T-helper 2 cell treated with Interferon-gamma antibody and Interleukin-4, amounts not matched to agents 5 μg/mL and 100 μg/mL, for 36 hours (primary cell): ENCODE data around the gene INO80D.
"Not testable (repeated sequence)": the region's sequence is repeated elsewhere in the genome, so short reads cannot be mapped to it uniquely, and the experiment has no call there.

Experiments
- DNase-seq: peaks from one replicate; pipeline ENCODE4 v3.0.0; 2021; ENCODE audit warnings: low spot score
- H3K27ac Mint-ChIP-seq: one replicate; pipeline ENCODE4 v1.8.0; 2021; ENCODE audit warnings: mild to moderate bottlenecking, mixed read lengths
- H3K27me3 Mint-ChIP-seq: one replicate; pipeline ENCODE4 v1.8.0; 2021; ENCODE audit warnings: low read depth, mixed read lengths
- H3K36me3 Mint-ChIP-seq: one replicate; pipeline ENCODE4 v1.8.0; 2021; ENCODE audit warnings: low read depth, mixed read lengths
- H3K4me1 Mint-ChIP-seq: one replicate; pipeline ENCODE4 v1.8.0; 2021; ENCODE audit warnings: low read depth, mixed read lengths
- H3K4me3 Mint-ChIP-seq: one replicate; pipeline ENCODE4 v1.8.0; 2022; ENCODE audit warnings: mild to moderate bottlenecking, moderate library complexity, mixed read lengths
- H3K9me3 Mint-ChIP-seq: one replicate; pipeline ENCODE4 v1.8.0; 2021; ENCODE audit warnings: mixed read lengths

INO80D gene

DNA sequence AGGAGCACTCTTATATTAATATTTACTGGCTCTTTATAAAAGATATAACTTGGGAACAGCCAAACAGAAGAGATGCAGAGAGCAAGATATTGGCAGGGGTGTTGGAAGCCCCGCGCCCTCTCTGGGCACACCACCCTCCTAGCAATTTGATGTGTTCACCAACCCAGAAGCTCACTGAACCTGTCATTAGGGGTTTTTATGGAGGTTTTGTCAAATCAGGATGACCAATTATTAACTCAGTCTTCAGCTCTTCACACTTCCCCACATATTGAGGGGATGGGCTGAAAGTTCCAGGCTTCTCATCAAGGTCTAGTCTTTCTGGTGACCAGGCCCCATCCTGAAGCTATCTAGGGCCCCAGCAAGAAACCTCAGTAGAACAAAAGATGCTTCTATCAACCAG lies 10.9 kb upstream of the INO80D start:
- Mint-ChIP-seq H3K36me3 (no peaks in the 10 kb centered on the region), H3K4me1 (peaks cover 2% of the 10 kb centered on the region), H3K9me3 (no peaks in the 10 kb centered on the region), H3K27ac (no peak overlapping the region), H3K27me3 (no peaks in the 10 kb centered on the region), H3K4me3 (no peak overlapping the region)
- no peak for DNase-seq

DNA sequence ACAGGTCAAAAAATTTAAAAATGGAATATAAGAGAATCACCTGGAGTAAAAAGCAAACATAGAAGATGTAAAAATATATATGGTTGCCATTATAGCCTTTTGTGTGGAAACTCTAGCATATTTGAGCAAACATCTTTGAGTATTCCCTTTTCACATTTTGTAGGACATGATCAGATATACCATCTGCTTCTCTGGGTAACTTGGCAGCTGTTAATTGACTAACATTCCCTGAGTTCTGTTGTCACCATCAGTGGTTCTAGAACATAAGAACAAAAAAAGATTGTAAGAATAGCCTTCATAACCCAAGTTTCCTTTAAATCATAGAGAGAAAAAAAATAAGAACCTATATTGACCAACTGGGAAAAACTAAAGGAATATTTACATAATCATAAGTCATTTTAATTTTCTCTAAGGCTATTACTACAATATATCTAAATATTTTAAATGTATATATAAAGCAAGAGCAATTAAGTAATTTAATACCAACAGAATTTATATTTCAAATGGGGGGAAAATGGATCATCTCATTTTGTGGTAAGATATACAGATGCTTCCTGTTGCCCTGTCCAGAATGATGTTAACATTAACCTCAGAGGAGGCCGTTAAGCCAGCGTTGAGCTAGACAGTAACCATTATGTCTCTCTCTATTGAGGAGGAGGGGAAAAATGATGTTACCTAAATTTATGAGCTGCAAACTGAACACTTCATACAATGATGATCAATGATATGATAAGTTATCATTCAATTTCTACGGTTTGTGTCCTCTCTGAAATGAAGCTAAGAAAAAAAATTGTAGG lies 9.8 kb upstream of the INO80D start:
- no peaks in the 10 kb centered on the region for H3K9me3 Mint-ChIP-seq
- no peaks in the 10 kb centered on the region for H3K27me3 Mint-ChIP-seq
- no peak overlapping the region for H3K27ac Mint-ChIP-seq
- H3K36me3 Mint-ChIP-seq: no peaks in the 10 kb centered on the region
- H3K4me3 Mint-ChIP-seq: no peak overlapping the region
- H3K4me1 Mint-ChIP-seq: peaks cover 2% of the 10 kb centered on the region
- no peak for DNase-seq

DNA sequence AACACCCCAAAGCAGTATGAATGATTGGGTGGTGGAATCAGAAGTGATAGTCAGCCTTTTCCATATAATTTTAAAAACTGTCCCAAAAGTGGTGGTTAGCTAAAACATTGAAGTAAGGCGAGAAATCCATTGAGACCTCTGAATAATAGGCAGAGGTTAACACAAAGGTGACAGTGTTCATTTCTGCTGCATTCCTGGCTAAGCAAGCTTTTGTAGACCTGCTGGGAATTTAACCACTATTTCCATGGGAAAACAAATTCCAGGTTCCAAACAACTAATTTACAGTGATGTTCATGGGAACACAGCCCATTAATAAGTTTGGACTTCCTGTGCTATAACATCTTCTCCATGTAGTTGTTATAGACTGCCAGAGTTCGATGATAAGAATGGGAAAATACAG lies 6.3 kb upstream of the INO80D start:
- H3K4me1 Mint-ChIP-seq: peaks cover 7% of the 10 kb centered on the region
- H3K4me3 Mint-ChIP-seq: no peak overlapping the region
- H3K36me3 Mint-ChIP-seq: peaks cover 7% of the 10 kb centered on the region
- H3K27me3 Mint-ChIP-seq: no peaks in the 10 kb centered on the region
- no peak overlapping the region for H3K27ac Mint-ChIP-seq
- H3K9me3 Mint-ChIP-seq: no peaks in the 10 kb centered on the region
- no peak for DNase-seq

DNA sequence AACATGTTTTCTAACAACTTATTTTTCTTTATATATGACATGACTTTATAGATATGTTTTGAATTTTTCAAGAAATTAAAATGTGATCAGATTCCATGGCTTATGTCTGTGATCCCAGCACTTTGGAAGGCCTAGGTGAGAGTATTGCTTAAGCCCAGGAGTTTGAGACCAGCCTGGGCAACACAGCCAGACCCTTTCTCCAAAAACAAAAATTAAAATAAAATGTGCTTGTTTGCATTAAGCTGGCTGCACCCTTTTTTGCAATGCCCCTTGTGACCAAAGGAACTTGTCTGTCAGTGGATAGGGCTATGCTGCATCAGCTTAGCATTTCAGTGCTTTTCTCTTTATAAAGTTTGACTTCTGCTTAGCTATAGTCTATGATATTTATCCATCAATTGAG lies 2.3 kb upstream of the INO80D start:
- DNase-seq: no peak
- Mint-ChIP-seq H3K27me3 (no peaks in the 10 kb centered on the region), H3K9me3 (no peaks in the 10 kb centered on the region), H3K36me3 (peaks cover 16% of the 10 kb centered on the region), H3K4me3 (peak overlapping the region; percentile 34), H3K27ac (no peak overlapping the region), H3K4me1 (peaks cover 21% of the 10 kb centered on the region)

DNA sequence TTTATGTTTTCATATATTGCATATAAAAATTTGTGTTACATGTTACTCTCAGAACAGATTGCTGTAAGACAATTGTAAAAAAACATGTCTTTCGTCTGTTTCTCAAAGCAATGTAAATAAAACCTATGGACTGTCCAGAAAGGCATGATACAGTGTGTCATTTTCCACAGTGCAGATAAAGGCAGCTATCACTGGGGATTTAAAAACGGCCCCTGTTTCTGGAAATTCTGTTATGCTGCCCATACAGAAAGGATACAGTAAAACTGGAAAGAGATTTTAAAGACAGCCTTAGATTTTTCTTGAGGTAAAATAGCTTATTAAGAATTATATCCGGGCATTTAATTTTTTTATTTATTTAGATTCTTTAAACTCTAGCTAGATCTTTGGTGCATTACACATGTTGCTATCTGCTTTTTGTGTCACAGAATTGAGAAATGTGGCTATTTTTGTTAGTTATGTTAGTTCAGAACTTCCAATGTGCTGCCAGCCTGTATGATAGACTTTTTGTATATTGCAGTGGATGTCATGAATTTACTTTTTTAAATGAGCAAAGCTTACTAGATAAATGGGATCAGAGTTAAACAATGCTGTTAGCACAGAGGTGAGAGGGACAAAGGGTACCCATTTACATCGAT lies 859 bp upstream of the INO80D start:
- Mint-ChIP-seq H3K27me3 (no peaks in the 10 kb centered on the region), H3K27ac (peak overlapping the region; percentile 85), H3K4me1 (peaks cover 23% of the 10 kb centered on the region), H3K36me3 (peaks cover 16% of the 10 kb centered on the region), H3K9me3 (no peaks in the 10 kb centered on the region), H3K4me3 (peak overlapping the region; percentile 99)
- DNase-seq: no peak

DNA sequence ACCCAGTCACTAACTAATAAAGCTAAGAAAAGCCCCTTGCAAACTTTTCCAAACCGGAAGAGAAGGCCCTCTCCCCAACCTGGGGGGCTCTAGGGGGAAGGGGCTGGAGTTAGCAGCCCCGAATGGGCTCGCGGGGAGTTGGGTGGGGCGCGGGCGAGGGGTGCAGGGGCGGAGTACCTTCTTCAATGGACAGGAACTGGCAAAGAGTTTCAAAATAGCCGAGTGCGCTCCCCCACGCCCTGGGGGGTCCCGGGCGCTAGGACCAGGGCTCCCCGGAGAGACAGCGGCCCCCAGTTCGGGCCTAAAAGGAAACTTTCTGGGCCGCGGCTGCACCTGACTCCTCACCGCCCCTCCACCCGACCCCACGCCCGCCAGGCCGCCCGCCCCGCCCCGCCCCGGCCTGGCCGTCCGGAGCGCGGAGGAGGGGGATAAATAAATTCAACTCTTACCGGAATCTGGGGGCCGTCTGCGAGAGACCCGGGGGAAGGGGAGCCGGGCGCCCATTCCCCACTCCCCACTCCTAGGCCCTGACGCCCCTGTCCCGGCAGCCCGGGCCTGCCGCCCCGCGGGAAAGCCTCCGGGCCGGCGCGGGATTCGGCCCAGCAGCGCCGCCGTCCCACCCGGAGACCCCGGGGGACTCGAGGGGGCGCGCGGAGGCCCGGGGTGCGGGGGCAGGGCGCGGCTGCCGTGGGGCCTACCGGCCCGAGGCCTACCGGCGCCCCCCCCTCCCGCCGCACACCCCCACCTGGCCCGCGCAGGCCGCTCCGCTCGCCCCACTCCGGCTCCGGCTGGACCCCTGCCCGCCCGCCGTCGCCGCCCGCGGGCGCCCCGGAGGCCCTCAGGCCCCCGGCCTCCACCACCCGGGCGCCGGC lies 868 bp downstream of the INO80D start:
- Mint-ChIP-seq H3K4me3 (peak overlapping the region; percentile 97), H3K4me1 (peaks cover 23% of the 10 kb centered on the region)
- peak; percentile 44 for DNase-seq

DNA sequence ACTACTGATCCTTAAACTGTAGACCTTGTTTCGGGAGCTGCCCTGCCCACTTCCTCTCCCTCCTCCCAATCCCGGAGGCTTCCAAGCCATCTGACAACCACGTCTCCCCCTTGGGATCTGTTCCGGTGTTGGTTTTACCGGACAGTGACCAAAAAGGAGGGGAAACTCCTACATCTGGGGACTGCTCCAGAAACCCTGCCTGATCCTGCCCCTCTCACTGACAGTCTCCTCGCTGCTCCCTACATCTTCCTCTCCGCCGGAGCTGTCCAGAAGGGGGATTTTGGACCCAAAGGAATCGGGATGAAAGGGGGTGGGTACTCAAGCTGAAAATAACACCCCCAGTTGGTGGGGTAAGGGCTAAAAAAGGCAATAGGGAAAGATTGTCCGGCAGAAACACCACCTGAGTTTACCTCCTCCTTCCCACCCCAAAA lies 1.5 kb downstream of the INO80D start:
- no peaks in the 10 kb centered on the region for H3K27me3 Mint-ChIP-seq
- H3K4me1 Mint-ChIP-seq: peaks cover 24% of the 10 kb centered on the region
- DNase-seq: peak; percentile 18
- peak overlapping the region; percentile 91 for H3K27ac Mint-ChIP-seq
- peak overlapping the region; percentile 97 for H3K4me3 Mint-ChIP-seq
- peaks cover 15% of the 10 kb centered on the region for H3K36me3 Mint-ChIP-seq
- H3K9me3 Mint-ChIP-seq: no peaks in the 10 kb centered on the region

More for the DNA sequence above, 868 bp downstream of the INO80D start:
- no peaks in the 10 kb centered on the region for H3K9me3 Mint-ChIP-seq
- H3K27ac Mint-ChIP-seq: peak overlapping the region; percentile 99
- H3K27me3 Mint-ChIP-seq: no peaks in the 10 kb centered on the region
- peaks cover 18% of the 10 kb centered on the region for H3K36me3 Mint-ChIP-seq

DNA sequence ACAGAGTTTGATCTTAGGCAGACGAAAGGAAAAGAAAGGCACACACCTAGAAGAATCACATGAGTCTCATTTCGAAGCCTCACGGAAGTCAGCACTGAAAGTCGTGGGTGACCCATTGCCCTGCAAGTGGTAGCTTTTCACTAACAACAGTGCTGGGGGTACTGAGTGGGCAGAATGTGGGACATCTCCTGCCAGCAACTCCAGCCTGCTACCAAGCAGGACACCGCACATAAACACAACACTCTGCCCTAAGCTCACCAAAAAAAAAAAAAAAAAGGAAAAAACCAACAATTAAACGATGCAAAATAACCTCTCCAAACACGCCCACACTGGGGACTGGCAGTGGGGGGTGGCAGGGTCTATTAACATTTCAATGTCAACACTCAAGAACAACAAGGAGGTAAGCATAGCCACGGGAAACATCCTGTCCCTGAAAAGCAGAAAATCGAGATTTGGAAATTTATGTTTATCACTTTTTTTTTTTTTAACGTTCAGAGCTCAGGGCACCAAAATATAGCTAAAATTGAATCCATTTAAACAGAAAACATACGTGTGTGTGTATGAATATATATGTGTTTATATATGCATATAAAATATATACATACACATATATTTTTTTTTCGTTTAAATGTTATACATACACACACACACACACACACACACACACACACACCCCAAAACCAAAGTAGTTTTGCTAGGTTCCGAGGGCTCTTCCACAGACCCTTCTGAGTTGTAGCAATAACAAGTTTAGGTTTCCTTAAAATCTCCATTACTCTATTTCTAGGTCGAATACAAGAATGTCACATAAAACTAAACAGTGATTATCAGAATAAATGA lies 2.2 kb downstream of the INO80D start:
- peaks cover 23% of the 10 kb centered on the region for H3K4me1 Mint-ChIP-seq
- H3K36me3 Mint-ChIP-seq: peaks cover 12% of the 10 kb centered on the region
- H3K27ac Mint-ChIP-seq: peak overlapping the region; percentile 91

DNA sequence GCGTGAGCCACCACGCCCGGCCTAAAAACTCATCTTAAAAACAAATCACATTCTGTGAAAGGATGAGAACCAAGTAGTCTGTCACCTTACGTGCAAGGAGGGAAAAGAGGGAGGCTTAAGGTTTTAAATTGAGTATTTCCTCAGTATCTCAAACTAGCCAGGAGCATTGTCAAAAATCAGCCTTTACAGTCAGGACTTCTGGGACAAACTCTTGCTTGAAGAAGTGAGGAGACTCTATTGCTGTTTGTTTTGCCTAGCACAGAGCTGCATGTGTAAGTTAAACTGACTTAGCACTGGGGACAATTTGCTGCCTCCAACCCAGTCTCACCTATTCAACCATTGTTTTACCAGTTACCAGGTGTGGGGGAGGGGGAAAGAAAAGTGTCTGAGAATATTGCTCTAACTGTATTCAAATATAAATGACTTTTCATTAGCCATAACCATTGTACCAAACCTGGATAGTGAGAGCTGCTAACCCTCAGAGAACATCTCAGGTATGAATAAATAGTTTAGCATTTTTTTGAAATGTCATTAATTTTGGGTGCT lies 3.6 kb downstream of the INO80D start:
- Mint-ChIP-seq H3K9me3 (no peaks in the 10 kb centered on the region), H3K36me3 (peaks cover 12% of the 10 kb centered on the region), H3K4me1 (peaks cover 25% of the 10 kb centered on the region), H3K27me3 (no peaks in the 10 kb centered on the region), H3K4me3 (no peak overlapping the region), H3K27ac (no peak overlapping the region)
- no peak for DNase-seq

More for the DNA sequence above, 2.2 kb downstream of the INO80D start:
- H3K9me3 Mint-ChIP-seq: no peaks in the 10 kb centered on the region
- peak overlapping the region; percentile 97 for H3K4me3 Mint-ChIP-seq
- H3K27me3 Mint-ChIP-seq: no peaks in the 10 kb centered on the region
- peak; percentile 31 for DNase-seq

DNA sequence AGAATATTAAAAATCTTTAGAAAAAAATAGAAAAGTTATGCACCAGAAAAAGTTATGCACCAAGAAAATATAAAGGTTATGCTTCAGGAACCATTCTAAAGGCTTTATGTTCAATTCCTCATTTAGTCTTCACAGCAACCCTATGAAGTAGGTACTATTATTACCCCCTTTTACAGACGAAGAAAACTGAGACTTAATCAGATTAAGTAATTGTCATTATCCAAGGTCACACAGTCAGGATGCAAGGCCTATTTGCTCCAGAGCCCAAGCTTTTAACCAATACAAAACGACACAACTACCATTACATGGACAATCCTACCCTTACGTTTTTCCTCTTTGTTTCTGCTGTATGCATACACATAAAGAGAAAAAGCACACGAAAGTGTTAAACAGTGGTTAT lies 5.0 kb downstream of the INO80D start:
- no peak for DNase-seq
- H3K9me3 Mint-ChIP-seq: no peaks in the 10 kb centered on the region
- H3K27me3 Mint-ChIP-seq: no peaks in the 10 kb centered on the region
- H3K4me1 Mint-ChIP-seq: peaks cover 21% of the 10 kb centered on the region
- no peak overlapping the region for H3K27ac Mint-ChIP-seq
- H3K4me3 Mint-ChIP-seq: no peak overlapping the region
- peaks cover 5% of the 10 kb centered on the region for H3K36me3 Mint-ChIP-seq

DNA sequence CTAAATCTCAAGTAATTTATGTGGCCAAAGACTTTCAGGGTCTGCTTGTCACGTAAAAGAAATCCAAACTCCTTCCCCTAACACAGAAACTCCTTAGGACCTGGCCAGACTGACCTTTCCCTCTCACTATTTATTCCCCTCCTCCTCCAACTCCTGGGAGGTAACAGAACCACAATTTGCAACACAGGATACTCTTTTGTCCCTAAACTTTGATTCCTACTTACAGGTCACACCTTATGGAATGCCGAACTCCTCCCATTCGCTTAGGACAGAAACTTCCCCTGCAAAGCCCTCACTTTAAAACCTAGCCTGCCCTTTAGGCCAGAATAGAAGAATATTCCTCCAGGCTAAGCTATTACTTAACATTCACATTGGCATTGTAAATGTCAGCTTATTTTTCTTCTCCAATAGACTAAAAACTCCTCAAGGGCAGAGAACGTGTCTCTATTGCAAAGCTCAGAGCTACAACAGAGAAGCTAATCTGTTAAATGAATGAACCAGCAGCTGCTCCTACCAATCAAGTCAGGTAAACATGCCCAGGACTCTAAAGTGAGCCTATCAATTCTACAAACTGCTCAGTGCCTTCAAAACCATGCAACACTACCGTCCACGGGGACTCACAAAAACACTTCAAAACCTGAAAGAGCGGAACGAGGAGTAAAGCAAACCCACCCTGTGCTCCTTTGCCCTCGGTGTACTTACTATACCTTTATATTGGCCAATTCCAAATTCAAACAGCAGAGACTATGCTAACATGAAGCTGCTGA lies 6.1 kb downstream of the INO80D start:
- Mint-ChIP-seq H3K4me1 (peaks cover 22% of the 10 kb centered on the region), H3K36me3 (peaks cover 5% of the 10 kb centered on the region), H3K27ac (no peak overlapping the region), H3K9me3 (no peaks in the 10 kb centered on the region), H3K27me3 (no peaks in the 10 kb centered on the region), H3K4me3 (no peak overlapping the region)
- DNase-seq: no peak

DNA sequence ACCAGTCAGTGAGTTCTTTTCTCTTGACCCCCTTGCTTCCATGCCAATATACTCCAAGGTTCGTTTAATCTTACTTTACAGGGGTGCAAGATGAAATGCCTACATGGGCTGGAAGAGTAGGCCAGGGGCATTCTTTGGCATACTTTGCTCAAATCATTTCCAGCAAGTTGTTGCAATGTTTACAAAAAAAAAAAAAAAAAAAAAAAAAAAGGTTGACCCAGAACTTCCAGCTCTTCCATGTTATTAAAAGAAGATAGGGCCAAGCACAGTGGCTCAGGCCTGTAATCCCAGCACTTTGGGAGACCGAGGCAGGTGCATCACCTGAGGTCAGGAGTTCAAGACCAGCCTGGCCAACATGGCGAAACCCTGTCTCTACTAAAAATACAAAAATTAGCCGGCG lies 8.1 kb downstream of the INO80D start:
- DNase-seq, H3K9me3 Mint-ChIP-seq, H3K27ac Mint-ChIP-seq, H3K36me3 Mint-ChIP-seq, H3K27me3 Mint-ChIP-seq, H3K4me3 Mint-ChIP-seq: not testable (repeated sequence)
- H3K4me1 Mint-ChIP-seq: peaks cover 16% of the 10 kb centered on the region
